M059J (cell line): ENCODE measurements around the gene RFX3. TPM values are rescaled to one million over a fixed set of nuclear protein-coding genes. Genes with fewer than 3 reads are reported as not detected.
A peak's percentile ranks its signal among the peaks of the same experiment; 100 is the strongest.

Experiments
- DNase-seq: peaks from one replicate; pipeline ENCODE4 v3.0.0-alpha.2; 2012; ENCODE audit warnings: low read depth
- total RNA-seq: library from RNA; depleted of rRNA; stranded (reverse); fragments of >200 nt; shearing (Covaris generic); gene quantifications from 2 replicates; pipeline ENCODE4 v1.2.3, GENCODE V29; 2014

The RFX3 gene
- total RNA-seq, 1 experiment from 2014 or later = 3.1 TPM

DNA sequence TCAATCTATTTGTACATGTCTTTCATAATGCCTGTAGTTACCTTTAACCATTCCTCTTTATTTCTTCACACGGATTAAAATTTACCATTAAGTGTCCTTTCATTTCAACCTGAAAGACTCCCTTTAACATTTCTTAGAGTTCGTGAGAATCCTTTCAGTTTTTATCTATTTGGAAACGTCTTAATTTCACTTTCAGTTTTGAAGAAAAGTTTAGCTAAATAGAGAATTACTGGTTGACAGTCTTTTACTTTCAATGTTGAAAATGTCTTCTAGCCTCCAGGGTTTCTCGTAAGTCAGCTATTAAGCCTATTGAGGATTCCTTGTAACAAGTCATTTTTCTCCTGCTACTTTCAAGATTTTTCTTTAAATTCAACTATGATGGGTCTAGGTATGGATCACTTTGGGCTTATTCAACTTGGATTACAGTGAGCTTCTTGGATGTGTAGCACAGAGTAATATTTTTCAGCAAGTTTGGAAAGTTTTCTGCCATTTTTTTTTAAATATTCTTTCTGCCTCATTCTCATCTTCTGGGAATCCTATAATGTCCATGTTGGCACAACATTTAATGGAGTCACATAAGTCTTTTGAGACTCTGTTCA lies 48.5 kb downstream of the RFX3 start:
- DNase-seq = no peak

DNA sequence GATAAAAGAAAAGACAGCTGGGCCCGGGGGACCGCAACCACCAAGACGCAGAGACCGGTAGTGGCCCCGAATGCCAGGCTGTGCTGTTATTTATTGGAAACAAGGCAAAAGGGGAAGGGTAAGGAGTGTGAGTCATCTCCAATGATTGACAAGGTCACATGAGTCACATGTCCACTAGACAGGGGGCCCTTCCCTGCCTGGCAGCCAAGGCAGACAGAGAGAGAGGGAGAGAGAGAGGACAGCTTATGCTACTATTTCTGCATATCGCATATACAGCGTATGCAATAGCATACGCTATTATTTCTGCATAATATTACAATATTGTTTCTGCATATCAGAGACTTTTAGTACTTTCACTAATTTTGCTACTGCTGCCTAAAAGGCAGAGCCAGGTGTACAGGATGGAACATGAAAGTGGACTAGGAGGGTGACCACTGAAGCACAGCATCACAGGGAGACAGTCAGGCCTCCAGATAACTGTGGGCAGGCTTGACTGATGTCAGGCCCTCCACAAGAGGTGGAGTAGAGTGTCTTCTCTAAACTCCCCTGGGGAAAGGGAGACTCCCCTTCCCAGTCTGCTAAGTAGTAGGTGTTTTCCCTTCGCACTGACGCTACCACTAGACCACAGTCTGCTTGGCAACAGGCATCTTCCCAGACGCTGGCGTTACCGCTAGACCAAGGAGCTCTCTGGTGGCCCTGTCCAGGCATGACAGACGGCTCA lies 50.3 kb downstream of the RFX3 start:
- DNase-seq = peak; percentile 43

DNA sequence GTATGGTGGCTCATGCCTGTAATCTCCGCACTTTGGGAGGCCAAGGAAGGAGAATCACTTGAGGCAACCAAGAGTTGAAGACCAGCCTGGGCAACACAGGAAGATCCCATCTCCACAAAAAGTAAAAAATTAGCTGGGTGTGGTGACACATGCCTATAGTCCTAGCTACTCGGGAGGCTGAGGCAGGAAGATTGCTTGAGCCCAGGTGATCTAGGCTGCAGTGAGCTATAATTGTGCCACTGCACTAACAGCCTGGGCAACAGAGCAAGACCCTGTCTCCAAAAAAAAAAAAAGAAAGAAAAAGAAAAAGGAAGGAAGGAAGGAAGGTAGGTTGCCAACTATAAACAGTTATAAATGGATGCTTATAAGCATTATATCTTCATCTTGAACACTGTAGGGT lies 51.0 kb downstream of the RFX3 start:
- DNase-seq = no peak

- DNase-seq = no peak
Measured at GRCh38 chr9:3473405-3473804, 52.4 kb downstream of the RFX3 start.

- DNase-seq = no peak
Measured at GRCh38 chr9:3471883-3472282, 53.9 kb downstream of the RFX3 start.

DNA sequence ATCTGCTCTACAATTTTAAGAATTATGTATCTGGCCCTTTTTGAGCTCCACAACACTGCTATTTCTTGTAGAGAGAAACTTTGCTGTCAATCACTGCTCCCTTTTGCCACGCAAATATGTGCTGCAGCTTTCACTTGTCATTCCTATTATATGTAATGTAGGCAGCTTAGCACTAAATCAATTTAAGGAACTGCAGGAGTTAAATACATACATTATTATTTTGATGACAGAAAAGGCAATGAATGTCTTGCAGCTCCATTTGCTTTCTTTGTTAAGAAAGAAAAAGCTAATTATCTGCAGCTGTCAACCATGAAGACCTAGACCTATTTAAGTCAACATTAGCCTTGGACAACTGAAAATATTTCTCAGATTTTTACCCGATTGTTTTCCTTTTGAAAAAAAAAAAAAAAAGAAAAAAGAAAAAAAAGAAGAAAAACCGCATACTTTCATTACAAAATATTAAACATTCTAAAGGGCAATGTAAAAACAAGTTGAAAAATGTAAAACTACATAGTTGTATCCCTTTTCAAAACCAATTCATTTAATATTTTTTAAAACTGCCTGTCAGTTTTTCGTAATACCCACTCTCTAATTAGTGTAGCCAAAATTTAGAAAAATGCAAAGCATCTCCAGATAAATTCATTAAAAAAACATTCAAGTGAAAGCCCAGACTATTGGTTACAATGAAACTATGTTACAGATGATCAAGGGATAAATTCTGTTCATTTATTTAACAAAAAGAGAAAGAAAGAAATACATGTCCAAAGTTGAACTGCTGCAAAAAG lies 57.2 kb downstream of the RFX3 start:
- no peak for DNase-seq

DNA sequence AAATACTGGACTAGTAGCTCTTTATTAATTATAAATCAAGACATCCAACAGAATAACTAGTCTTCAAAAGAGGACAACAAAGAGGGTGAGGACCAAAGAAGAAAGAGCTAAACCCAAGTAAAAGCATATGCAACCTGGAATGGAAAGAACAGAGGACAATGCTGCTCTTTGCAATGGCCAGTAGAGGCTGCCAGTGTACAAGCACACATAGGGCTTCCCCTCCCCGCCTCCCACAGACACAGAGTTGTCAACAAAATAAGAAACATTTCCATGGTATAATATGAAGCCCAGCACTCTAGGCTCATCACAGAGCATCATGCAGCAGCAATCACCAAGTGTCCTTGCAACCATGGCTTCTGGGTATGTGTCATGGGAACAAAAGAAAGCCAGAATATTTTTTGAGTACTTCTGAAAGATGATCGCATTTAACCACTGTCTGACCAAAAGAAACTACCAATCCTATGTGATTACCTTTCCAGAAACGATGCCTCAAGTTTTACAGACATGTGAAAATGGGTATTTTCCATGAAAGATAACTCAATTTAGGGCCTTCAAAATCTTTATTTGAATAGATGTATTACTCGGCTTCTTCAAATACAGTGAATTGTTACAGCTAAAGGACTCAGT lies 58.1 kb downstream of the RFX3 start:
- peak; percentile 78 for DNase-seq

GRCh38 chr9:3464033-3464638 lies 61.7 kb downstream of the RFX3 start:
- DNase-seq = no peak

- DNase-seq = no peak
Measured at GRCh38 chr9:3458806-3459475, 66.9 kb downstream of the RFX3 start.

DNA sequence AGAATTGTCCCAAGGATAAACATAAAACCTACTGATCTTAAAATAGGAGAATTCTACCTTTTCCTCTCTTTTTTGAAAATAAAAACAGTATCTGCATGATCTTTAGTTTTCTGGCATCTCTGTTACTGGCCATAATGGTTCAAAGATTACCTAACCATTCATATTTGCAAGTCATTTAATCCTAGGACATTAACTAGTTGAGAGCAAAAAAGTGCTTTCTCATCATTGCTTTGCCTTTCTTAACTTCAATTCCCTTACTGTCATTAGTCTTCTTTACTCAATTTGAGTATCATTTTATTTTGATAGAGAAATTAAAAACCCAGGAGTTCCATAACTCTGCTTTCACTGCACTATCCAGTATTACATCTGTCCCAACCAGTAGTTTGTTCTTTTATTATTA lies 68.6 kb downstream of the RFX3 start:
- no peak for DNase-seq

DNA sequence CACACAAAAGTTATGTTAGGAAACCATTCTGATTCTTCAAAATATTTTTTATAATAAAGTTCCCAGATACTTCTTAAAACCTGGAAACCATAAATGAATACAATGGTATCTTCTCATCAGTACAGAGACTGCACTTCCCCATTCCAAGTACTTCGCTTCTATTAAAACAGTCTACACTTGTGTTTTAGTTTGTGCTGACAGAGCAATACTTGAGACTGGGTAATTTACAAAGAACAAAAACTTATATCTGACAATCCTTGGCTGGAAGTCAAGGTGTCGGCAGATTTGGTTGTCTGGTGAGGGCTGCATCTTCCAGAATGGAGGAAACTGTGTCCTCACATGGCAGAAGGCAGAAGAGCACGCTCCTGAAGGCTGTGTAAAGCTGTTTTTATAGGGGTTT lies 70.1 kb downstream of the RFX3 start:
- DNase-seq = no peak

DNA sequence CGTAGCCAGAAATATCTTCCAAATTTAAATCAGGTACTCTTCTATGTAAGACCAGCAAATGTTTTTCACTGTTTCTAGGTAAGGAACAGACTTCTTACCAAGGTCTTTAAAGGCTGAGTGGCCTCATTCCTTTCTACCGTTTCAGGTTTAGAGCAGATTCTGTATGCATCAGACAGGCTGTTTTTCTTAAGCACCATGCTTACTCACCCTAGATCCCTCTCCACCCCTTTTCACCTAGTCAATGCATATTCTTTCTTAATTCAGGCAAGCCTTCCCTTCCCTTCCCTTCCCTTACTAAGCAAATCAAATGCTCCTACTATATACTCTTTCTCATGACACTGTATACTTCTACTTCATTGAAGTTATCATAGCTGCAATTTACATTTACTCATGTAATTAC lies 70.7 kb downstream of the RFX3 start:
- DNase-seq = no peak

GRCh38 chr9:3451956-3452355 lies 73.8 kb downstream of the RFX3 start:
- no peak for DNase-seq

DNA sequence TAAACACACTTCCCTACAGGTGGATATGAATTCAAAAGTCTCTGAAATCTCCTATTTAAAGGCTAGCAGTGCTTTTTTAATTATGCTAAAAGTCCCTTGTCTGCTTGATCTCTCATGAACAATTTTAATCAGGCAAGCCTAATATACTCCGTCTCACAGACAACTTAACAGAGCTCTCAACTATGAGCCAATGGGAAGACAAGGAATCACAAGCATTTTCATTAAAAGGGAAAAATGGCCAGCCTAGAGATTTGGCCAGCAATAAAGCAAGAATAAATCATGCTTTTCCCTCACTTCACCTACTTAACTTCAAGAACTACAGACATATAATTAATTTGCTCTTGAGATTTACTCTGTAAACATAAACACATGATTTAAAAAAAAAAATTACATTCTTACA lies 78.0 kb downstream of the RFX3 start:
- no peak for DNase-seq

DNA sequence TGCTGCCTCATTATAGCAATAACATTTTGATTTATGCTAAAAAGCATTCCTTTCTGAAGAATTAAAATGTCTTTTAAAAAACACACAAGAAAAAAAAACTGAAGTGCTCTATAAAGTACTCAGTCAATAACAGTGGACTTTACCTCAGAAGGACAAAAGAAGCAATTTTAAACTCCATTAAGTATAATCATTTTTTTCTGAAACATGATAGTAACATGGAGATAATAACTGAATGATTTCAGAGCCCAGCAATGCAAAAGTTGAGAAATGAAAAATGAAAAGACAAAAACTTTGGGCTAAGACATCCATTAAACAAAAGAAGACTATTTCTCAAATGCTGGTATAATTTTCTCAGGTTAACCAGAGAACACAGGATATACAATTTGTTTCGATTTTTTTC lies 78.7 kb downstream of the RFX3 start:
- DNase-seq = no peak

GRCh38 chr9:3446313-3446712 lies 79.5 kb downstream of the RFX3 start:
- no peak for DNase-seq

DNA sequence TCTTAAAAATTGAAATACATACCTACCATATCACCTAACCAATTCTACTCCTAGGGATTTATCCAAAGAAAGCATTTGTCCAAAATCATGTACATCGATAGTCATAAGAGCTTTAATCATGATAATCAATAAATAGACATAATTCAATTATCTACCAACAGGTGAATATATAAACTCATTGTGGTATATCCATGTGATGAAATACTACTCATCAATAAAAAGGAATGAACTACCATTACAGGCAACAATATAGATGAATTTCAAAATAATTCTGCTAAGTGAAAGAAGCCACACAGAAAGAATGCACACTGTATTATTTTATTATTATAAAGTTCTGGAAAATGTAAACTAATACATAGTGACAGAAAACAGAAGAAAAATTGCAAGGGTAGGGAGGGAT lies 81.8 kb downstream of the RFX3 start:
- no peak for DNase-seq

DNA sequence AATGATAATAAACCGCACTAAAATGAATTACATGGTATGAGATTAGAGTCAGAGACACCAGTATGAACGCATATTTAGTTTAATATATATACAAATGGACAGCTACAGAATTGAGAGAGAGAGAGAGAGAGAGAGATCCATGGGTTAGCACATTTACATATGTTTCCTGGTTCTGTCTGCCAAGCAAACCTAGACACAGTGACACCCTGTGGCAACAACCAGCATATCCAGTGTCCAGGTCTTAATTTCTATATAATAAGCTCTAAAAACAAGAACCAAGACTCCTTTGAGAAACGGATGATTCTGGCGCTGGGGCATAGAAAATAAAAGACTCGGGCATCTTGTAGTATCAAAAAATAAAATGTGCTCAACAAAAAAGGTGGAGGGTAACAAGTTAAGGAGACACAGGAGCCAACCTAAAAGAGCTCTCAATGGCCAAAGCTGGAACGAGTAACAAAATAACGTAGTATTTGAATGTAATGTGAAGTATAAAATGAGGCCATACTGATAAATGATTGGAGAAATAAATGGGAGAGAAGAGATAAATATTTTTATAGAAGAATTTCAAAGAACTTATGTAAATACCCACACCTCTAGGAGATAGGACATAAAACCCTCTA lies 84.5 kb downstream of the RFX3 start:
- peak; percentile 59 for DNase-seq

- peak; percentile 11 for DNase-seq
Measured at GRCh38 chr9:3436629-3437420, 89.0 kb downstream of the RFX3 start.

- peak; percentile 22 for DNase-seq
Measured at GRCh38 chr9:3435732-3436131, 90.1 kb downstream of the RFX3 start.
